H1 (cell line): ENCODE data around the gene DRGX. TPM values are rescaled to one million over a fixed set of nuclear protein-coding genes. Genes with fewer than 3 reads are reported as not detected.

Experiments
- CTCF ChIA-PET: fragments of 300-600 bp; sonication (Branson Sonifier 250); formaldehyde crosslinking; loops from one replicate; lab custom pipeline; 2021; ENCODE audit not compliant: partially characterized antibody; lab: Charles Lee
- POLR2A ChIA-PET: fragments of 300-600 bp; sonication (Branson Sonifier 250); formaldehyde crosslinking; loops from one replicate; lab custom pipeline; 2021; ENCODE audit warnings: inconsistent platforms; ENCODE audit not compliant: partially characterized antibody; lab: Charles Lee
- DNase-seq, 2 experiments: peaks; one replicate each; pipeline versions ENCODE4 v3.0.0 to v3.0.0-alpha.2; 2010 to 2022; ENCODE audit warnings: low spot score in 2 of 2, low read depth in 1 of 2, mixed read lengths in 1 of 2
- FAIRE-seq: peaks from 2 replicates; lab custom pipeline; 2011; peaks lifted over from hg19 to GRCh38; lab: Jason Lieb, UNC
- H2AFZ ChIP-seq: 2 replicates; pipeline ENCODE4 v1.8.1; 2012; ENCODE audit warnings: low read length, inconsistent platforms
- H2AK5ac ChIP-seq: 2 replicates; pipeline ENCODE4 v1.6.1; 2013; ENCODE audit warnings: low read depth, low read length
- H2BK120ac ChIP-seq: replicated peaks from 2 replicates; pipeline ENCODE3; 2013; ENCODE audit warnings: low read depth, low read length, inconsistent platforms
- H2BK12ac ChIP-seq: 2 replicates; pipeline ENCODE4 v1.6.1; 2013; ENCODE audit warnings: low read depth, low read length
- H2BK15ac ChIP-seq: 2 replicates; pipeline ENCODE4 v1.6.1; 2013; ENCODE audit warnings: low read length
- H2BK20ac ChIP-seq: 2 replicates; pipeline ENCODE4 v1.6.1; 2013; ENCODE audit warnings: low read length
- H2BK5ac ChIP-seq: 2 replicates; pipeline ENCODE4 v1.6.1; 2013; ENCODE audit warnings: low read depth, low read length
- H3K14ac ChIP-seq: 2 replicates; pipeline ENCODE4 v1.6.1; 2013; ENCODE audit warnings: inconsistent platforms; ENCODE audit not compliant: insufficient read length
- H3K18ac ChIP-seq: 2 replicates; pipeline ENCODE4 v1.6.1; 2013; ENCODE audit warnings: low read length; ENCODE audit errors: extremely low read depth
- H3K23ac ChIP-seq: 2 replicates; pipeline ENCODE4 v1.6.1; 2013; ENCODE audit warnings: inconsistent platforms; ENCODE audit not compliant: insufficient read length
- H3K23me2 ChIP-seq: 2 replicates; pipeline ENCODE4 v1.6.1; 2013; ENCODE audit warnings: low read depth, low read length
- H3K27ac ChIP-seq: 2 replicates; pipeline ENCODE4 v1.6.1; 2011; ENCODE audit warnings: low read depth, low read length, inconsistent platforms
- H3K27me3 ChIP-seq, 4 experiments: replicated peaks in 1 of 4; 1 replicate in 1 of 4; 2 replicates in 3 of 4; pipeline versions ENCODE4 v1.6.1 to v1.8.1; 2011 to 2013; ENCODE audit warnings: low read length in 3 of 4, mild to moderate bottlenecking in 3 of 4, inconsistent platforms in 2 of 4, mixed read lengths in 2 of 4, moderate library complexity in 1 of 4; ENCODE audit not compliant: control insufficient read depth in 3 of 4, insufficient read depth in 3 of 4; ENCODE audit errors: extremely low read depth in 1 of 4
- H3K36me3 ChIP-seq, 4 experiments: 2 replicates each; pipeline versions ENCODE4 v1.6.1 to v1.8.1; 2011 to 2013; ENCODE audit warnings: mild to moderate bottlenecking in 4 of 4, low read length in 3 of 4, moderate library complexity in 2 of 4, control low read depth in 1 of 4, inconsistent platforms in 1 of 4; ENCODE audit not compliant: insufficient read depth in 4 of 4, control insufficient read depth in 2 of 4
- H3K4ac ChIP-seq: replicated peaks from 2 replicates; pipeline ENCODE3; 2013; ENCODE audit warnings: low read length, low read depth, mixed read lengths, inconsistent platforms; ENCODE audit not compliant: insufficient read length
- H3K4me1 ChIP-seq, 4 experiments: replicated peaks in 1 of 4; 1 replicate in 1 of 4; 2 replicates in 3 of 4; pipeline versions ENCODE4 v1.6.1 to v1.8.1; 2011 to 2013; ENCODE audit warnings: low read length in 3 of 4, inconsistent platforms in 2 of 4, mixed read lengths in 1 of 4; ENCODE audit not compliant: insufficient read depth in 4 of 4, control insufficient read depth in 3 of 4
- H3K4me2 ChIP-seq, 2 experiments: 2 replicates each; pipeline versions ENCODE4 v1.6.1 to v1.8.1; 2011 to 2013; ENCODE audit warnings: low read depth in 2 of 2, low read length in 2 of 2, control low read depth in 1 of 2, inconsistent platforms in 1 of 2, mild to moderate bottlenecking in 1 of 2; ENCODE audit not compliant: insufficient read depth in 1 of 2
- H3K4me3 ChIP-seq, 4 experiments: fragments of 200-600, 300-600 bp in 1 of 4; sonication (generic), shearing (Covaris generic), sonication (Bioruptor Twin) in 1 of 4; 2 replicates each; pipeline versions ENCODE4 v1.5.1 to v1.8.1; 2011 to 2016; ENCODE audit warnings: low read length in 4 of 4, low read depth in 3 of 4, control low read depth in 2 of 4, inconsistent platforms in 2 of 4, mild to moderate bottlenecking in 2 of 4, mixed read lengths in 1 of 4, moderate library complexity in 1 of 4; ENCODE audit not compliant: insufficient read depth in 2 of 4; ENCODE audit errors: extremely low read depth in 1 of 4
- H3K56ac ChIP-seq: replicated peaks from 2 replicates; pipeline ENCODE3; 2013; ENCODE audit warnings: low read depth, mild to moderate bottlenecking, mixed read lengths, low read length, inconsistent platforms; ENCODE audit not compliant: insufficient read length
- H3K79me1 ChIP-seq: 2 replicates; pipeline ENCODE4 v1.6.1; 2013; ENCODE audit warnings: low read depth, low read length, control low read depth
- H3K79me2 ChIP-seq, 2 experiments: 2 replicates each; pipeline versions ENCODE4 v1.6.1 to v1.8.1; 2012 to 2013; ENCODE audit warnings: low read length in 2 of 2, mild to moderate bottlenecking in 2 of 2, inconsistent platforms in 1 of 2; ENCODE audit not compliant: insufficient read depth in 2 of 2, control insufficient read depth in 1 of 2
- H3K9ac ChIP-seq, 4 experiments: replicated peaks in 1 of 4; 1 replicate in 1 of 4; 2 replicates in 3 of 4; pipeline versions ENCODE4 v1.6.1 to v1.8.1; 2011 to 2013; ENCODE audit warnings: low read depth in 3 of 4, low read length in 3 of 4, control low read depth in 2 of 4, mild to moderate bottlenecking in 2 of 4, moderate library complexity in 2 of 4, inconsistent platforms in 1 of 4; ENCODE audit errors: extremely low read depth in 1 of 4
- H3K9me3 ChIP-seq, 2 experiments: 2 replicates each; pipeline versions ENCODE4 v1.6.1 to v1.8.1; 2012 to 2013; ENCODE audit warnings: mild to moderate bottlenecking in 2 of 2, moderate library complexity in 2 of 2, control low read depth in 1 of 2, inconsistent platforms in 1 of 2, low read depth in 1 of 2, low read length in 1 of 2, mixed read lengths in 1 of 2; ENCODE audit not compliant: insufficient read depth in 2 of 2
- H4K20me1 ChIP-seq, 2 experiments: replicated peaks in 1 of 2; 2 replicates each; pipeline versions ENCODE3 to v1.8.1; 2011 to 2013; ENCODE audit warnings: inconsistent platforms in 2 of 2, low read length in 2 of 2, mild to moderate bottlenecking in 1 of 2; ENCODE audit not compliant: insufficient read depth in 2 of 2, control insufficient read depth in 1 of 2
- H4K5ac ChIP-seq: 2 replicates; pipeline ENCODE4 v1.6.1; 2013; ENCODE audit warnings: low read length, low read depth, mixed read lengths, inconsistent platforms; ENCODE audit not compliant: insufficient read length
- H4K8ac ChIP-seq: 2 replicates; pipeline ENCODE4 v1.8.0; 2013; ENCODE audit warnings: mild to moderate bottlenecking, moderate library complexity, low read length, inconsistent platforms; ENCODE audit not compliant: insufficient read depth; ENCODE audit errors: extremely low read depth
- H4K91ac ChIP-seq: replicated peaks from 2 replicates; pipeline ENCODE3; 2013; ENCODE audit warnings: low read length, mixed read lengths, inconsistent platforms; ENCODE audit not compliant: insufficient read length
- CHD1 ChIP-seq: IDR thresholded peaks from 2 replicates; pipeline ENCODE4 v1.6.1; 2012; ENCODE audit warnings: low read depth, low read length, improper control_type of control experiment
- E2F6 ChIP-seq: IDR thresholded peaks from 2 replicates; pipeline ENCODE4 v1.6.1; 2012; ENCODE audit warnings: inconsistent platforms
- SP2 ChIP-seq: IDR thresholded peaks from 2 replicates; pipeline ENCODE4 v1.6.1; 2012; ENCODE audit warnings: mild to moderate bottlenecking, low read length, inconsistent platforms
- WGBS, 2 experiments: shearing (Covaris generic) in 1 of 2; methylation state at CpG; one replicate each; pipeline versions ENCODE4 v1.1.6 to v1.1.7; 2013 to 2015; ENCODE audit warnings: low lambda C conversion rate in 2 of 2, mixed read lengths in 2 of 2, inconsistent platforms in 1 of 2, low coverage in 1 of 2, missing lambda C conversion rate in 1 of 2; ENCODE audit not compliant: insufficient replicate concordance in 2 of 2, insufficient coverage in 1 of 2, insufficient read length in 1 of 2; ENCODE audit errors: extremely low coverage in 1 of 2, missing lambda C conversion rate in 1 of 2; 5-methylcytosine and 5-hydroxymethylcytosine counted together
- polyA plus RNA-seq, 7 experiments: library from polyadenylated mRNA; depleted of rRNA in 3 of 7; stranded (reverse) in 5 of 7; unstranded in 2 of 7; fragments of >200 nt in 5 of 7; fragments of 200-250 nt in 2 of 7; gene quantifications; 1 replicate in 5 of 7; 2 replicates in 1 of 7; 4 replicates in 1 of 7; pipeline versions ENCODE4 v1.2.1 to v1.2.3, GENCODE V29; 2011 to 2013; ENCODE audit warnings: missing spikeins in 2 of 7, mixed read lengths in 2 of 7
- total RNA-seq: library from RNA; stranded (reverse); fragmentation: NEBNext Ultra II Directional; extraction: Animal tissue kit (Norgen Biotek cat#: 25700); gene quantifications from 2 replicates; pipeline ENCODE4 v1.2.1, GENCODE V29; 2021

The DRGX gene
- total and polyA plus RNA-seq, 2 of the 8 experiments (the other 6 are each of a cell fraction or from before 2014, with no cell fraction given), result not detected

- Histone ChIP-seq H2BK120ac (no peak overlapping the region), H2BK20ac (no peak overlapping the region), H3K56ac (no peak overlapping the region), H3K23ac (no peak overlapping the region), H4K20me1 (no peaks in the 10 kb centered on the region), H2BK15ac (no peak overlapping the region), H2AK5ac (no peak overlapping the region), H2AFZ (no peak overlapping the region), H3K79me2 (no peaks in the 10 kb centered on the region), H3K4ac (no peak overlapping the region), H3K14ac (no peak overlapping the region), H2BK5ac (no peak overlapping the region), H3K23me2 (no peaks in the 10 kb centered on the region), H3K4me1 (peaks cover 0 to 10% (median 7%) of the 10 kb centered on the region in 4 experiments; a peak in 5 of 7 replicates), H4K5ac (no peak overlapping the region), H3K9me3 (no peaks in the 10 kb centered on the region), H3K27me3 (no peaks in the 10 kb centered on the region; a peak in 1 of 7 replicates), H4K91ac (no peak overlapping the region), H4K8ac (no peak overlapping the region), H3K9ac (no peak overlapping the region), H3K18ac (no peak overlapping the region), H2BK12ac (no peak overlapping the region), H3K79me1 (no peaks in the 10 kb centered on the region), H3K36me3 (no peaks in the 10 kb centered on the region), H3K4me2 (no peak overlapping the region), H3K4me3 (no peak overlapping the region), H3K27ac (no peak overlapping the region)
- TF ChIP-seq CHD1, result no peak
- TF ChIP-seq SP2, result no peak
- TF ChIP-seq E2F6, result no peak
- DNase-seq, result no peak
- no peak for FAIRE-seq
- WGBS, 2 experiments, result 90% methylated on average over 5 of the region's 5 CpGs; no CpG with 5 or more reads in 1 of the 2 experiments
- POLR2A ChIA-PET, result no interaction called here
- CTCF ChIA-PET, result interaction anchor here (0.9 to 1.0 kb wide), 2 partner anchors 38 to 149 kb away, joined by 3 read pairs; no protein-coding TSS in a partner anchor
These were observed 31.8 kb downstream of the DRGX start for GRCh38 chr10:49364051-49364450.
